ENCODE results near the gene ANKRD13A. TPM values are rescaled to one million over a fixed set of nuclear protein-coding genes. Genes with fewer than 3 reads are reported as not detected.
"Not testable (repeated sequence)": the region's sequence is repeated elsewhere in the genome, so short reads cannot be mapped to it uniquely, and the experiment has no call there.

Gene ANKRD13A
- total and polyA plus RNA-seq, 4 donors = 16.5 to 61.9 (median 37.3) TPM

DNA sequence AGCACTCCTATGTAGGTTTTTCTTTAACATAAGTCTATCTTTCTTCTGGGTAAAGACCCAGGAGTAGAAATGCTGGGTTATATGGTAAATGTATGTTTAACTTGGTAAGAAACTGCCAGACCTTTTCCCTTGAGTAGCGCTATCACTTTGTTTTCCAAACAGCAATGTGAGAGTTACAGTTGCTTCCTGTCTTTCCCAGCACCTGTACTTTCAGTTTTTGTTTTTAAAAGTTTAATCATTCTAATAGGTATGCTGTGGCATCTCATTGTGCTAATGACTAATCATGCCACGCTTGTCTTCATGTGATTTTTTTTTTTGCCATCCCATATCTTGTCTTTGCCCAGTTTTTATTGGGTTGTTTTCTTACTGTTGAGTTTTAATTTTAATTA, 31.2 kb upstream of the ANKRD13A start:
- no peaks in the 10 kb centered on the region for H3K27me3 ChIP-seq (ENCODE audit: control insufficient read depth in 1 of 2, insufficient read depth in 2 of 2, low read length in 1 of 2)
- H3K36me3 ChIP-seq (ENCODE audit: control insufficient read depth in 1 of 2, insufficient read depth in 2 of 2, low read length in 1 of 2) = peaks cover 3 to 10% of the 10 kb centered on the region in 2 donors
- DNase-seq (no peak), ATAC-seq (ENCODE audit: low FRiP score) (no peak)
- WGBS, 2 donors = 94 to 97% methylated on average over 2 of the region's 2 CpGs
- no peaks in the 10 kb centered on the region for H3K9me3 ChIP-seq (ENCODE audit: control insufficient read depth, low read length)
- H3K27ac ChIP-seq (ENCODE audit: low read depth in 1 of 2, low read length in 2 of 2) = no peak overlapping the region
- intact Hi-C loops (cut with DNase I) = no loop called here
- no peak overlapping the region for H3K4me3 ChIP-seq (ENCODE audit: low read length in 2 of 2)
- H3K4me1 ChIP-seq (ENCODE audit: control insufficient read depth in 1 of 2, insufficient read depth in 2 of 2, low read length in 2 of 2) = no peaks in the 10 kb centered on the region

- WGBS, 2 donors = 86 to 91% methylated on average over 8 of the region's 8 CpGs
- no peaks in the 10 kb centered on the region for H3K9me3 ChIP-seq (ENCODE audit: control insufficient read depth, low read length)
- H3K4me1 ChIP-seq (ENCODE audit: control insufficient read depth in 1 of 2, insufficient read depth in 2 of 2, low read length in 2 of 2) = no peaks in the 10 kb centered on the region
- no peaks in the 10 kb centered on the region for H3K27me3 ChIP-seq (ENCODE audit: control insufficient read depth in 1 of 2, insufficient read depth in 2 of 2, low read length in 1 of 2)
- DNase-seq (no peak), ATAC-seq (ENCODE audit: low FRiP score) (no peak)
- intact Hi-C loops (cut with DNase I) = no loop called here
- peaks cover 3 to 10% of the 10 kb centered on the region in 2 donors for H3K36me3 ChIP-seq (ENCODE audit: control insufficient read depth in 1 of 2, insufficient read depth in 2 of 2, low read length in 1 of 2)
- H3K27ac ChIP-seq (ENCODE audit: low read depth in 1 of 2, low read length in 2 of 2) = no peak overlapping the region
- no peak overlapping the region for H3K4me3 ChIP-seq (ENCODE audit: low read length in 2 of 2)
Observed at GRCh38 chr12:109968801-109969200, 30.4 kb upstream of the ANKRD13A start.

DNA sequence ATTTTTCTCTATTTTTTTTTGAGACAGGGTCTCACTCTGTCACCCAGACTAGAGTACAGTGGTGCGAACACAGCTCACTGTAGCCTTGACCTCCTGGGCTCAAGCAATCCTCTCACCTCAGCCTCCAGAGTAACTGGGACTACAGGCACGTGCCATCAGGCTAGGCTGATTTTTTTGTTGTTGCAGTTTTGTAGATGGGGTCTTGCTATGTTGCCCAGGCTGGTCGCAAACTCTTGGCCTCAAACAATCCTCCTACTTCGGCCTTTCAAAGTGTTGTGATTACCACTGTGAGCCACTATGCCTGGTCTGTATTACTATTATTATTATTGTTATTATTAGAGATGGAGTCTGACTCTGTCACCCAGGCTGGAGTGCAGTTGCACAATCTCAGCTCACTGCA, 26.4 kb upstream of the ANKRD13A start:
- Histone ChIP-seq H3K4me1 (ENCODE audit: control insufficient read depth in 1 of 2, insufficient read depth in 2 of 2, low read length in 2 of 2) (no peaks in the 10 kb centered on the region), H3K9me3 (ENCODE audit: control insufficient read depth, low read length) (no peaks in the 10 kb centered on the region), H3K27me3 (ENCODE audit: control insufficient read depth in 1 of 2, insufficient read depth in 2 of 2, low read length in 1 of 2) (no peaks in the 10 kb centered on the region), H3K36me3 (ENCODE audit: control insufficient read depth in 1 of 2, insufficient read depth in 2 of 2, low read length in 1 of 2) (peaks cover 0 to 8% of the 10 kb centered on the region in 2 donors), H3K4me3 (ENCODE audit: low read length in 2 of 2) (no peak overlapping the region), H3K27ac (ENCODE audit: low read depth in 1 of 2, low read length in 2 of 2) (no peak overlapping the region)
- DNase-seq = no peak
- 94 to 97% methylated on average over 4 of the region's 4 CpGs for WGBS, 2 donors
- intact Hi-C loops (cut with DNase I) = no loop called here
- no peak for ATAC-seq (ENCODE audit: low FRiP score)

GRCh38 chr12:109981311-109981710, 17.9 kb upstream of the ANKRD13A start:
- H3K36me3 ChIP-seq (ENCODE audit: control insufficient read depth in 1 of 2, insufficient read depth in 2 of 2, low read length in 1 of 2) = peaks cover 9 to 15% of the 10 kb centered on the region in 2 donors
- H3K27me3 ChIP-seq (ENCODE audit: control insufficient read depth in 1 of 2, insufficient read depth in 2 of 2, low read length in 1 of 2) = no peaks in the 10 kb centered on the region
- ATAC-seq (ENCODE audit: low FRiP score) (no peak), DNase-seq (no peak)
- no peak overlapping the region for H3K27ac ChIP-seq (ENCODE audit: low read depth in 1 of 2, low read length in 2 of 2)
- no peak overlapping the region for H3K4me3 ChIP-seq (ENCODE audit: low read length in 2 of 2)
- intact Hi-C loops (cut with DNase I) = no loop called here
- H3K9me3 ChIP-seq (ENCODE audit: control insufficient read depth, low read length) = no peaks in the 10 kb centered on the region
- no peaks in the 10 kb centered on the region for H3K4me1 ChIP-seq (ENCODE audit: control insufficient read depth in 1 of 2, insufficient read depth in 2 of 2, low read length in 2 of 2)
- 97% methylated on average over 5 of the region's 5 CpGs for WGBS, 2 donors

DNA sequence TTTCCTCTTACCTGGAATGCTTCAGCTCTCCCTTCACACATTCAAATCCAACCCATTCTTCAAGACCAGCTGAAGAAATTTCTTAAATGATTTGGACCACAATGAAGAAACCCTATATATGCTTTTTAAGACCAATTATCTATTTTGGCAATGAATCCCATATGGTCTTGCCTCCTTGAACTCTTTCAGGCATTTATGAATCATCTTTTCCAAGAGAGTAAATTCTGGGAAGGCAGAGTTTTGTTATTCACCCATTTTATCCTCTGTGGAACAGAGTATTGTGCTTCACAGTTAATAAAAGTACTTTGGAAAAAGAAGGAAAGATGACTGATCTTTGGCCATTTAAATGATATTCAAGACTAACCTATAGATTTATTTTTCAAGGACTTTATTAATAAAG, 17.0 kb upstream of the ANKRD13A start:
- ATAC-seq (ENCODE audit: low FRiP score) (no peak), DNase-seq (no peak)
- peaks cover 9 to 14% of the 10 kb centered on the region in 2 donors for H3K36me3 ChIP-seq (ENCODE audit: control insufficient read depth in 1 of 2, insufficient read depth in 2 of 2, low read length in 1 of 2)

DNA sequence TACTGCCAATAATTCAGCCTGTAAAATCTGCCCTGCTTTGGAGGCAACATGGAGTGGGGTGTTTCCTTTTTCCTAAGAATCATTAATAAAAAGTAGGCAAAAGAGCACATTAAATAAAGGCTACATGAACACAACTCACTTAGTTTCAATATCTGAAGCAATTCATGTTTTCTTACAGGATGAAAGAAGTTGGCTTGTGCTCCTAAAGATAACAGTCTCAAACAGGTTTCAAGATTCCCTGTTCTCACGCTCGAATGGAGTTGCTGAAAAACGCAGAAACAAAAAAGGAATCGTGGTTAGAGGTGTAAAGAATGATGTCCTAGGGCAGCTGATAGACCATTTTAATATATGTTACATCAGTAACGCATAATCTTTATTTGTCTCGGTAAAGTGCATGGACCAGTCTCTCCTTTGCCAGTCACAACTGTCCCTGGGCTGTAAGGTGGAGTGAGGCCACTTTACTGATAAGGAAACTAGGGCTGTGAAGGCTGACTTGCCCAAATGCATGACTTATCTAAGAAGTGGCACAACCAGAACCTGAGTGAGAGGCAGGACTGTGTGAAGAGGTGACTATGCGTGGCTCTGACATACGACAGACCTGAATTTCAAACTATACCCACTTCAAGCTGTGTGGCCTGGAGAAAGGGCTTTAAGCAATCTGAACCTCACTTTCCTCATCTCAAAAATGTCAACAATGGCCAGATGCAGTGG, 15.6 kb upstream of the ANKRD13A start:
- Histone ChIP-seq H3K4me3 (ENCODE audit: low read length in 2 of 2) (no peak overlapping the region), H3K36me3 (ENCODE audit: control insufficient read depth in 1 of 2, insufficient read depth in 2 of 2, low read length in 1 of 2) (peaks cover 9 to 13% of the 10 kb centered on the region in 2 donors), H3K9me3 (ENCODE audit: control insufficient read depth, low read length) (no peaks in the 10 kb centered on the region), H3K27me3 (ENCODE audit: control insufficient read depth in 1 of 2, insufficient read depth in 2 of 2, low read length in 1 of 2) (no peaks in the 10 kb centered on the region), H3K4me1 (ENCODE audit: control insufficient read depth in 1 of 2, insufficient read depth in 2 of 2, low read length in 2 of 2) (no peaks in the 10 kb centered on the region), H3K27ac (ENCODE audit: low read depth in 1 of 2, low read length in 2 of 2) (no peak overlapping the region)
- ATAC-seq (ENCODE audit: low FRiP score) (no peak), DNase-seq (no peak)
- WGBS, 2 donors = 94 to 96% methylated on average over 8 of the region's 8 CpGs
- intact Hi-C loops (cut with DNase I) = no loop called here

More for the DNA sequence above, 17.0 kb upstream of the ANKRD13A start:
- Histone ChIP-seq H3K4me1 (ENCODE audit: control insufficient read depth in 1 of 2, insufficient read depth in 2 of 2, low read length in 2 of 2) (no peaks in the 10 kb centered on the region), H3K4me3 (ENCODE audit: low read length in 2 of 2) (no peak overlapping the region), H3K9me3 (ENCODE audit: control insufficient read depth, low read length) (no peaks in the 10 kb centered on the region), H3K27me3 (ENCODE audit: control insufficient read depth in 1 of 2, insufficient read depth in 2 of 2, low read length in 1 of 2) (no peaks in the 10 kb centered on the region), H3K27ac (ENCODE audit: low read depth in 1 of 2, low read length in 2 of 2) (no peak overlapping the region)
- intact Hi-C loops (cut with DNase I) = no loop called here

DNA sequence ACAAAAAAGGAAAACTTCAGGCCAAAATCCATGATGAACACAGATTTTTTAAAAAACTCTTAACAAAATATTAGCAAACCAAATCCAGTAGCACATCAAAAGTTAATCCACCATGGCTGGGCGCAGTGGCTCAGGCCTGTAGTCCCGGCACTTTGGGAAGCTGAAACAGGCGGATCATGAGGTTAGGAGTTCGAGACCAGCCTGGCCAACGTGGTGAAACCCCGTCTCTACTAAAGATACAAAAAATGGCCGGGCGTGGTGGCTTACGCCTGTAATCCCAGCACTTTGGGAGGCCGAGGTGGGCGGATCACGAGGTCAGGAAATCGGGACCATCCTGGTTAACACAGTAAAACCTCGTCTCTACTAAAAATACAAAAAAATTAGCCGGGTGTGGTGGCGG, 13.0 kb upstream of the ANKRD13A start:
- H3K27ac ChIP-seq (ENCODE audit: low read depth in 1 of 2, low read length in 2 of 2); DNase-seq; ATAC-seq (ENCODE audit: low FRiP score); H3K27me3 ChIP-seq (ENCODE audit: control insufficient read depth in 1 of 2, insufficient read depth in 2 of 2, low read length in 1 of 2); H3K4me1 ChIP-seq (ENCODE audit: control insufficient read depth in 1 of 2, insufficient read depth in 2 of 2, low read length in 2 of 2); H3K9me3 ChIP-seq (ENCODE audit: control insufficient read depth, low read length); H3K36me3 ChIP-seq (ENCODE audit: control insufficient read depth in 1 of 2, insufficient read depth in 2 of 2, low read length in 1 of 2); intact Hi-C loops (cut with DNase I); H3K4me3 ChIP-seq (ENCODE audit: low read length in 2 of 2): not testable (repeated sequence)
- 96 to 98% methylated on average over 16 of the region's 16 CpGs for WGBS, 2 donors

GRCh38 chr12:109987615-109988014, 11.6 kb upstream of the ANKRD13A start:
- DNase-seq = no peak
- no peak overlapping the region for H3K27ac ChIP-seq (ENCODE audit: low read depth in 1 of 2, low read length in 2 of 2)
- H3K9me3 ChIP-seq (ENCODE audit: control insufficient read depth, low read length) = no peaks in the 10 kb centered on the region
- H3K4me3 ChIP-seq (ENCODE audit: low read length in 2 of 2) = no peak overlapping the region
- no peaks in the 10 kb centered on the region for H3K4me1 ChIP-seq (ENCODE audit: control insufficient read depth in 1 of 2, insufficient read depth in 2 of 2, low read length in 2 of 2)
- peaks cover 5 to 8% of the 10 kb centered on the region in 2 donors for H3K36me3 ChIP-seq (ENCODE audit: control insufficient read depth in 1 of 2, insufficient read depth in 2 of 2, low read length in 1 of 2)
- intact Hi-C loops (cut with DNase I) = no loop called here
- WGBS, 2 donors = 93 to 95% methylated on average over 8 of the region's 8 CpGs
- ATAC-seq (ENCODE audit: low FRiP score) = no peak
- no peaks in the 10 kb centered on the region for H3K27me3 ChIP-seq (ENCODE audit: control insufficient read depth in 1 of 2, insufficient read depth in 2 of 2, low read length in 1 of 2)

- Histone ChIP-seq H3K27ac (ENCODE audit: low read depth in 1 of 2, low read length in 2 of 2) (no peak overlapping the region), H3K4me1 (ENCODE audit: control insufficient read depth in 1 of 2, insufficient read depth in 2 of 2, low read length in 2 of 2) (no peaks in the 10 kb centered on the region), H3K27me3 (ENCODE audit: control insufficient read depth in 1 of 2, insufficient read depth in 2 of 2, low read length in 1 of 2) (no peaks in the 10 kb centered on the region), H3K36me3 (ENCODE audit: control insufficient read depth in 1 of 2, insufficient read depth in 2 of 2, low read length in 1 of 2) (peaks cover 5 to 8% of the 10 kb centered on the region in 2 donors), H3K4me3 (ENCODE audit: low read length in 2 of 2) (no peak overlapping the region), H3K9me3 (ENCODE audit: control insufficient read depth, low read length) (no peaks in the 10 kb centered on the region)
- intact Hi-C loops (cut with DNase I) = no loop called here
- 83 to 86% methylated on average over 10 of the region's 10 CpGs for WGBS, 2 donors
- no peak for DNase-seq
- ATAC-seq (ENCODE audit: low FRiP score) = no peak
Observed at GRCh38 chr12:109988274-109988673, 11.0 kb upstream of the ANKRD13A start.
